Gastrocnemius medialis (tissue), 4 donors: Measurements from ENCODE around the gene LMBR1.

ENCODE experiments used
- POLR2A ChIP-seq, 2 donors: fragments of 450-650 bp; IDR thresholded peaks; one replicate each; pipeline ENCODE4 v1.6.1; 2017; ENCODE audit warnings: antibody characterized with exemption in 2 of 2, mild to moderate bottlenecking in 2 of 2, moderate library complexity in 2 of 2
- TF ChIP-seq, protein P1 (sequence below), 5 experiments: fragments of 450-650 bp in 3 of 5; fragments of 200-600 bp in 2 of 5; sonication (generic) in 2 of 5; IDR thresholded peaks in 4 of 5; conservative IDR thresholded peaks in 1 of 5; 1 replicate in 4 of 5; 2 replicates in 1 of 5; pipeline ENCODE4 v1.5.1; 2016 to 2019; ENCODE audit warnings: antibody characterized with exemption in 5 of 5, mild to moderate bottlenecking in 3 of 5, moderate library complexity in 3 of 5

DNA sequence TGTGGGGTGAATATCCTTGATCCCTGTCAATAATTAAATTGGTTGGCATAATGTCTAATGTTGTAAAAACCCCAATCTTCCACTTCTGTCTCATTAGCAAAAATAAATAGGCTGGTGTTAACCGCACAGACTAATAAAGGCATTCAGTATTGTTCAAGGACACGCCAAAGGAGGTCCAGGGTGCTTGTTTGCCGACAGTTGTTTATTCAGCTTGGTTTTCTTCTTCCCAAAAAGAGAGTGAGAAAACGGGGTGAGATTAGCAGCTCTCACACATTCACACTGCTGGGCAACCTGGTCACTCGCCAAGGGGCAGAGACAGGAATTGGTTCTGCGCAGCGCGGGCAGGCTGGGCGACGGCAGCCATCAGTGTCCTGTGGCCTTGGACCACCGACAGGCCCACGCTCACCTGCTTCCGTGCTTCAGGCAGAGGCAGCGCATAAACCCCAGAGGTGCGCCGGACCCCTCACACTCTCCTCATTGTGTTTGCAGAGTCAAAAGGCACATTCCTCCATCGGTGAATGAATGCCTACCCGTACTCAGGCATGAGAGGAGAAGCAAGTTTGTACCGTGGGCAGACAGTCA is 26.2 kb upstream of the LMBR1 start:
- TF ChIP-seq, protein P1, sequence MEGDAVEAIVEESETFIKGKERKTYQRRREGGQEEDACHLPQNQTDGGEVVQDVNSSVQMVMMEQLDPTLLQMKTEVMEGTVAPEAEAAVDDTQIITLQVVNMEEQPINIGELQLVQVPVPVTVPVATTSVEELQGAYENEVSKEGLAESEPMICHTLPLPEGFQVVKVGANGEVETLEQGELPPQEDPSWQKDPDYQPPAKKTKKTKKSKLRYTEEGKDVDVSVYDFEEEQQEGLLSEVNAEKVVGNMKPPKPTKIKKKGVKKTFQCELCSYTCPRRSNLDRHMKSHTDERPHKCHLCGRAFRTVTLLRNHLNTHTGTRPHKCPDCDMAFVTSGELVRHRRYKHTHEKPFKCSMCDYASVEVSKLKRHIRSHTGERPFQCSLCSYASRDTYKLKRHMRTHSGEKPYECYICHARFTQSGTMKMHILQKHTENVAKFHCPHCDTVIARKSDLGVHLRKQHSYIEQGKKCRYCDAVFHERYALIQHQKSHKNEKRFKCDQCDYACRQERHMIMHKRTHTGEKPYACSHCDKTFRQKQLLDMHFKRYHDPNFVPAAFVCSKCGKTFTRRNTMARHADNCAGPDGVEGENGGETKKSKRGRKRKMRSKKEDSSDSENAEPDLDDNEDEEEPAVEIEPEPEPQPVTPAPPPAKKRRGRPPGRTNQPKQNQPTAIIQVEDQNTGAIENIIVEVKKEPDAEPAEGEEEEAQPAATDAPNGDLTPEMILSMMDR (IDR thresholded peaks at IDR 0.05 in 4 of 5, conservative IDR thresholded peaks at IDR 0.05 in 1 of 5), result no peak
- TF ChIP-seq POLR2A (IDR thresholded peaks at IDR 0.05), result no peak
